Effector memory CD8-positive, alpha-beta T cell (primary cell): ENCODE results near the gene S100A4.
"Not testable (repeated sequence)": the region's sequence is repeated elsewhere in the genome, so short reads cannot be mapped to it uniquely, and the experiment has no call there.

Experiments
- ATAC-seq: fragments of 150-1000 bp; cut with Tn5 transposase; replicated peaks from 2 replicates; pipeline ENCODE4 v1.10.0; 2021; ENCODE audit warnings: mild to moderate bottlenecking, moderate library complexity
- DNase-seq, 3 experiments: peaks; one replicate each; pipeline ENCODE4 v3.0.0; 2021
- H3K27ac Mint-ChIP-seq, 2 donors: one replicate each; pipeline ENCODE4 v1.8.0; 2022; ENCODE audit warnings: mild to moderate bottlenecking in 2 of 2, mixed read lengths in 2 of 2, moderate library complexity in 2 of 2
- H3K27me3 Mint-ChIP-seq, 2 donors: one replicate each; pipeline ENCODE4 v1.8.0; 2022; ENCODE audit warnings: mixed read lengths in 2 of 2
- H3K36me3 Mint-ChIP-seq: one replicate; pipeline ENCODE4 v1.8.0; 2022; ENCODE audit warnings: mild to moderate bottlenecking, moderate library complexity, mixed read lengths; ENCODE audit not compliant: insufficient read depth
- H3K4me1 Mint-ChIP-seq, 2 donors: one replicate each; pipeline ENCODE4 v1.8.0; 2022; ENCODE audit warnings: low read depth in 2 of 2, mixed read lengths in 2 of 2
- H3K4me3 Mint-ChIP-seq, 2 donors: one replicate each; pipeline ENCODE4 v1.8.0; 2022; ENCODE audit warnings: mild to moderate bottlenecking in 2 of 2, mixed read lengths in 2 of 2, moderate library complexity in 2 of 2
- H3K9me3 Mint-ChIP-seq, 2 donors: one replicate each; pipeline ENCODE4 v1.8.0; 2022; ENCODE audit warnings: mixed read lengths in 2 of 2
- total RNA-seq, 9 experiments: gene quantifications; one replicate each; lab custom pipeline; 2026; lab: John Stamatoyannopoulos, UW

S100A4 gene
- total RNA-seq, result 8.4 to 247 (median 75.0) reads per million in 9 experiments

DNA sequence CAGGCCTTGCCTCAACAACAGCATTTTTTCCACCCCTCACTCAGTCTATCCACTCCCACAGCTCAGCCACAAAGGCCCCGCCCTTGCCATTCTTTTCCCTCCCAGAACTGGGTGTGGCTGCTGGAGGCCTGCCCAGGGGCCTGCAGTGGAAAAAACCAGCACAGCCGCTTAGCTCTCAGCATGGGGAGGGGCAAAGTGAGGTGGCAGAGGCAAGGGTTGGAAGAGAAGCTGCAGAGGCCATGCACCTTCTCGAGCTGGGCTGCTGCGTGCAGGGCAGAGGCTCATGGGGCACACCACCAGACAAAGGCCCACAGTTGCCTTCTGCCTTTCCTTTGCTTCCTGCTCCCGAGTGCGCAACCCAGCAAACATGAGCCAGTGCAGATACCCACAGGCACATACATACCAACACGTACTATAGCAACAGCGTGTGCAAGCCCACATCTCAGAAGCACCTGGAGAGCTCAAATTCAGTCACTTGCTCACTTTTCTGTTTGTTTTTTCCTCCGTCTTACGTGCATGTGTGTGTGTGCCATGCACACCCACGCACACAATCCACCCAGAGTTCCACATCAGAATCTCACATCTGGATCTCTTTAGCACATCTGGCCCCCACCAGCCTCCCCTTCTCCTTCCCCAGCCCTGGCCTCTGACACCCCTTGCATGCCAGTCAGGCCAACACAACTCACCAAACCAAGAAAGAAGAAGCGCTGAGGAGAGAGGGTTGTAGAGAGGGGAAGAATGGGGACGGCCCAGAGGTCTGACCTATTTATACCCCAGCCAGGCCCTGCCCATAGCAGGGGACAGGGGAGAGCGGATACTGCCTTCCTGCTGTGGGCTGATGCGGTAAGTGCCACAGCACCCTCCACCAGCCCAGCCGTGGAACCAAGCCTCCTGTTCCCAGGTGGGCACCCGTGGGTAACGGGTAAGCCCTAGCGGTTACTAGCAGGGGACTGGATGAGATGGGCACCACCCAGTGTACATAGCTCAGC, at the start of gene S100A4:
TSS of gene S100A4 (minus strand) at position 740 of the 989 bp plus-strand sequence. CDS start 1,012 bp downstream, outside the sequence.
- peak within 1 kb of the TSS; percentile 94 to 98 for H3K27ac Mint-ChIP-seq
- peaks cover 59 to 64% of the 10 kb centered on the region in 2 donors for H3K4me1 Mint-ChIP-seq

DNA sequence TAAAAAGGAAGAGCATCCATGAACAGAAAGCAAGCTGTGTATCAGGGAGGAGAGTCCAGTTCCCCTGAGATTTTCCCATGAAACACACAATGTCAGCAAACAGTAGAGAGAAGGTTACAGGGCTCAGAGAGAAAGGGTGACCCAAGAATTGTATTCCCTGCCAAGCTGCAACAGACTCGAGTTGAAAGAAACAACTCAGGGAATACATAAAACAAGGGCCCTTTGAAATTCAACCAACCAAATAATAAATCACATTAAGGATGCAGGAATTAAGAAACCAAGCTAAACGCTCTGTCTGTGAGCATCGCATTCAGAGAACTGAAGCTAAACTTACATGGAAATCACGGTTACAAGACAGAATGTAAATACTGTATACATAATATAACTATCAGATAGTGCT, 47.1 kb upstream of the S100A4 start:
- Mint-ChIP-seq H3K36me3 (peaks cover 2% of the 10 kb centered on the region), H3K4me3 (no peak overlapping the region), H3K4me1 (no peaks in the 10 kb centered on the region), H3K27ac (no peak overlapping the region), H3K27me3 (no peaks in the 10 kb centered on the region), H3K9me3 (no peaks in the 10 kb centered on the region)
- DNase-seq, result no peak
- no peak for ATAC-seq

More for the DNA sequence above, at the start of gene S100A4:
- Mint-ChIP-seq H3K9me3 (no peaks in the 10 kb centered on the region), H3K4me3 (peak within 1 kb of the TSS; percentile 95 to 100), H3K27me3 (no peaks in the 10 kb centered on the region), H3K36me3 (peaks cover 35% of the 10 kb centered on the region)
- DNase-seq (peak; percentile 56 to 67 (median 66)), ATAC-seq (peak; percentile 82)

DNA sequence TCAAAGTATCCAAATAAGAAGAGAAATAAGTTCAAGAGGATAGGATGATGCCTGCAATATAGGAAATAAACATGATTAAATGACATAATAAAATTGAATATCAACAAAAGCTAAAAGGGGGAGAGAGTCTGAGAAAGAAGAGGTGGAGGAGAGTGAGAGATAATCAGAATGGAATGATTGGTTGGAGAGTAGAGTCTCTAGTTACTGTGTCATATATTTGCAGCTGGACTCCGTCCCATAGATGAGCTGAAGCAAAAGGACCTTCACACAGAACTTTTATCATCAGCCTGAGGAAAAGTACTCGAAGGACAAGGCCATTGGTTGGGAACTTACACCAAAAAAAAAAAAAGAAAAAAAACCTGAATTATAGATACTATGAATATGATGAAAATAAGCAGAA, 42.9 kb upstream of the S100A4 start:
- ATAC-seq (no peak), DNase-seq (no peak)
- Mint-ChIP-seq H3K4me3 (no peak overlapping the region), H3K9me3 (no peaks in the 10 kb centered on the region), H3K36me3 (no peaks in the 10 kb centered on the region), H3K4me1 (no peaks in the 10 kb centered on the region), H3K27ac (no peak overlapping the region), H3K27me3 (peaks cover 18 to 28% of the 10 kb centered on the region in 2 donors)

DNA sequence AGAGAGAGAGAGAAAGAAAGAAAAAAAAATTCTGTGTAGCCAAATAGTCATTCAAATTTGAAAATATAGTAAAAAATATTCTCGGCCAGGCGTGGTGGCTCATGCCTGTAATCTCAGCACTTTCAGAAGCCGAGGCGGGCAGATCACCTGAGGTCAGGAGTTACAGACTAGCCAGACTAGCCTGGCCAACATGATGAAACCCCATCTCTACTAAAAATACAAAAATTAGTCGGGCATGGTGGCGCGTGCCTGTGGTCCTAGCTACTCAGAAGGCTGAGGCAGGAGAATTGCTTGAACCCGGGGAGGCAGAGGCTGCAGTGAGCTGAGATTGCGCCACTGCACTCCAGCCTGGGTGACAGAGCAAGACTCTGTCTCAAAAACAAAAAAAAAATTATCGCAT, 42.4 kb upstream of the S100A4 start:
- not testable (repeated sequence) for H3K9me3 Mint-ChIP-seq, H3K27ac Mint-ChIP-seq, DNase-seq, H3K36me3 Mint-ChIP-seq, H3K4me3 Mint-ChIP-seq, ATAC-seq, H3K4me1 Mint-ChIP-seq
- H3K27me3 Mint-ChIP-seq, result peaks cover 18 to 28% of the 10 kb centered on the region in 2 donors

DNA sequence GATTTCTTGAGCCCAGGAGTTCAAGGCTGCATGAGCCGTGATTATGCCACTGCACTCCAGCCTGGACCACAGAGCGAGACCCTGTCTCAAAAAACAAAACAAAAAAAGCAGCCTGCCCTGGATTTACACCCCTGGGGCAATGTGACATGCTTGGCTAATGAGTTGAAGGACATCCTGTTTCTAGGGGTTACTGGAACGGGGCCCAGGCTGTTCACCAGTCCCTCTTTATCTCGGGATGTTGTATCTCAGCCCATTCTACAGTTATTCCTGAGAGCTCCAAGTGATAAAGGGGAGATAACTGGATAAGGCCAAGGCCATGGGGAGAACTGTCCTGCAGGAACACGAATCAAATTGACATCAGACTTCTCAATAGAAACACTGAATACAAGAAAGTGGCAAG, 41.7 kb upstream of the S100A4 start:
- Mint-ChIP-seq H3K27ac (no peak overlapping the region), H3K4me3 (no peak overlapping the region), H3K27me3 (peaks cover 18 to 28% of the 10 kb centered on the region in 2 donors), H3K36me3 (no peaks in the 10 kb centered on the region), H3K9me3 (no peaks in the 10 kb centered on the region), H3K4me1 (no peaks in the 10 kb centered on the region)
- no peak for ATAC-seq
- no peak for DNase-seq

DNA sequence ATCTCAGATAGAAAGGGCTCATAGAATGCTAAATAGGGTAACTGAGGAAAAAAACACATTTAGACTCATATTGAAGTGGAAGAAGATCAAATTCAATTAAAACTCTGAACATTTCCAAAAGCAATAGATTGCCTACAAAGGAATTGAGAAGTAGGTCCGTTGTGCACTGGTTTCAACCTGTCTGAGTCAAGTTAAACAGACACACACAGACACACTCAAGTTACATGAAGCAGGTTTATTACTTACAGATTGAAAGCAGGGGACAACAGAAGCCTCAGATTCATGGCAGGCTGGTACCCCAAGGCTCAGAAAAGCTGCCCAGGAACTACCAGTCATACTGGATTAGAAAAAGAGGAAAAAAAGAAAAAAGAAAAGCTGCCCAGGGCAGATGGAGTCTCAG, 40.7 kb upstream of the S100A4 start:
- DNase-seq (no peak), ATAC-seq (no peak)
- Mint-ChIP-seq H3K27ac (no peak overlapping the region), H3K4me1 (no peaks in the 10 kb centered on the region), H3K9me3 (no peaks in the 10 kb centered on the region), H3K27me3 (peaks cover 18 to 28% of the 10 kb centered on the region in 2 donors), H3K4me3 (no peak overlapping the region), H3K36me3 (no peaks in the 10 kb centered on the region)

DNA sequence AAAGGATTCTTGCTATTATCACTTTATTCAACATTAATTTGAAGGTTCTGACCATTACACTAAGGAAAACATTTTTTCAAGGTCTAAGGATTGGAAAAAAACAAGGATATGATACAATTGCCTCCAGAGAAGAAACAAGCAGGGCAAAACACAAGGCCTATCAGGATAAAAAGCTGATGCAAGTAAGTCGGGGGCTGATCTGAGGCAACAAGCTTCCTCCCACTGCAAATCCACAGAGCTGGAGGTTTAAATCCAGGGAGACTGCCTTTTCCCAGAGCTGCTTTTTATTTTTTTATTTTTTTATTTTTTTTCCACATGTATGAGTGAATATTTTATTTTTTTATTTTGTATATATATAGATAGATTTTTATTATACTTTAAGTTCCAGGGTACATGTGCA, 39.4 kb upstream of the S100A4 start:
- Mint-ChIP-seq H3K27ac (no peak overlapping the region), H3K27me3 (peaks cover 18 to 28% of the 10 kb centered on the region in 2 donors), H3K9me3 (no peaks in the 10 kb centered on the region), H3K4me1 (no peaks in the 10 kb centered on the region), H3K36me3 (no peaks in the 10 kb centered on the region), H3K4me3 (no peak overlapping the region)
- DNase-seq (no peak), ATAC-seq (no peak)

DNA sequence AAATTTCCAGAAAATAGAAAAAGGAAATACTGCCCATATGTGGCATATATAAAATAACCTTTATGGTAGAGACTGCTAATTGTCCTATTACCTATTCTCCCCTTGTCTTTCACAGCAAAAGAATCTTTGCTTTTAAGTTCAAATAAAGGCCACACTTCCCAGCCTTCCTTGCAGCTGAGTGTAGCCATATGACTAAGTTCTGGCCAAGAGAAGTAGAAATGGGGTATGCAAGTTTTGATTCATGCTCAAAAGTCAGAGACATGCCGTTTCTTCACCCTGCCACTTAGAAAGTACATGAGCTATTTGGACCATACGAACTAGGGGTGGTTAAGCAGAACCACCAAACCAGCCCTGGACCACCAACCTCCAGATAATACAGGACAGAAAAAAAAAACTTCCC, 38.4 kb upstream of the S100A4 start:
- H3K4me3 Mint-ChIP-seq, result no peak overlapping the region
- H3K36me3 Mint-ChIP-seq, result no peaks in the 10 kb centered on the region
- H3K4me1 Mint-ChIP-seq, result no peaks in the 10 kb centered on the region

DNA sequence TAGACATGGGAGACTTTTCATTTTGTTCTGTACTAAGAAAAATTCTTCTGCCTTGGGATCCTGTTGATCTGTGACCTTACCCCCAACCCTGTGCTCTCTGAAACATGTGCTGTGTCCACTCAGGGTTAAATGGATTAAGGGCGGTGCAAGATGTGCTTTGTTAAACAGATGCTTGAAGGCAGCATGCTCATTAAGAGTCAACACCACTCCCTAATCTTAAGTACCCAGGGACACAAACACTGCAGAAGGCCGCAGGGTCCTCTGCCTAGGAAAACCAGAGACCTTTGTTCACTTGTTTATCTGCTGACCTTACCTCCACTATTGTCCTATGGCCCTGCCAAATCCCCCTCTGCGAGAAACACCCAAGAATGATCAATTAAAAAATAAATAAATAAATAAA, 37.9 kb upstream of the S100A4 start:
- H3K9me3 Mint-ChIP-seq, DNase-seq, ATAC-seq: not testable (repeated sequence)

More for the DNA sequence above, 38.4 kb upstream of the S100A4 start:
- Mint-ChIP-seq H3K27me3 (peaks cover 23 to 34% of the 10 kb centered on the region in 2 donors), H3K27ac (no peak overlapping the region), H3K9me3 (no peaks in the 10 kb centered on the region)
- DNase-seq (no peak), ATAC-seq (no peak)

DNA sequence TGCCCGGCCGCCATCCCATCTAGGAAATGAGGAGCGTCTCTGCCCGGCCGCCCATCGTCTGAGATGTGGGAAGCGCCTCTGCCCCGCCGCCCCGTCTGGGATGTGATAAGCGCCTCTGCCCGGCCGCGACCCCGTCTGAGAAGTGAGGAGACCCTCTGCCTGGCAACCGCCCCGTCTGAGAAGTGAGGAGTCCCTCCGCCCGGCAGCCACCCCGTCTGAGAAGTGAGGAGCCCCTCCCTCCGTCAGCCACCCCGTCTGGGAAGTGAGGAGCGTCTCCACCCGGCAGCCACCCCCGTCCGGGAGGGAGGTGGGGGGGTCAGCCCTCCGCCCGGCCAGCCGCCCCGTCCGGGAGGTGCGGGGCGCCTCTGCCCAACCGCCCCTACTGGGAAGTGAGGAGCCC, 37.2 kb upstream of the S100A4 start:
- DNase-seq, H3K36me3 Mint-ChIP-seq, H3K4me1 Mint-ChIP-seq, H3K4me3 Mint-ChIP-seq, H3K27ac Mint-ChIP-seq, ATAC-seq, H3K9me3 Mint-ChIP-seq: not testable (repeated sequence)
- H3K27me3 Mint-ChIP-seq, result peaks cover 34 to 45% of the 10 kb centered on the region in 2 donors

More for the DNA sequence above, 37.9 kb upstream of the S100A4 start:
- peaks cover 28 to 38% of the 10 kb centered on the region in 2 donors for H3K27me3 Mint-ChIP-seq
- not testable (repeated sequence) for H3K4me1 Mint-ChIP-seq, H3K4me3 Mint-ChIP-seq, H3K27ac Mint-ChIP-seq, H3K36me3 Mint-ChIP-seq

DNA sequence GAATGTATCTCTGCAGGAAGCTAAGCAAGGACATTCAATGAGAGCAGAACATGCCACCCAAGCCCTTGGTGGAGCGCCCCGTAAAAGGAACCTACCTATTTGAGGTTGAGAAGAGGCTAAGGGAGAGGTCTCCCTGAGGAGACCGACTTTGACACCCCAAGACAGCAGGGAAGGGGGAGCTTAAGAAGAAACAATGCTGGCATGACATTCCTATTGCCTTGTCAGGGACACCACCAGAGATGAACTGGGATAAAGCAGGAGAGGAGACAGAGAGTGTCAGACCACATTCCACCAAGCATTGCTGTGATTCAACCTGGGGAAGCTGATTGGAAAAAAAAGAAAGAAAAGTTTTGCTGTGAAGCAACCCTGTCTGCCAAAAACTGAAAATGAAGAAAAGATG, 33.3 kb upstream of the S100A4 start:
- Mint-ChIP-seq H3K36me3 (peaks cover 4% of the 10 kb centered on the region), H3K9me3 (no peaks in the 10 kb centered on the region), H3K27me3 (peaks cover 24 to 35% of the 10 kb centered on the region in 2 donors), H3K4me3 (no peak overlapping the region), H3K27ac (no peak overlapping the region), H3K4me1 (no peaks in the 10 kb centered on the region)
- DNase-seq (no peak), ATAC-seq (no peak)

DNA sequence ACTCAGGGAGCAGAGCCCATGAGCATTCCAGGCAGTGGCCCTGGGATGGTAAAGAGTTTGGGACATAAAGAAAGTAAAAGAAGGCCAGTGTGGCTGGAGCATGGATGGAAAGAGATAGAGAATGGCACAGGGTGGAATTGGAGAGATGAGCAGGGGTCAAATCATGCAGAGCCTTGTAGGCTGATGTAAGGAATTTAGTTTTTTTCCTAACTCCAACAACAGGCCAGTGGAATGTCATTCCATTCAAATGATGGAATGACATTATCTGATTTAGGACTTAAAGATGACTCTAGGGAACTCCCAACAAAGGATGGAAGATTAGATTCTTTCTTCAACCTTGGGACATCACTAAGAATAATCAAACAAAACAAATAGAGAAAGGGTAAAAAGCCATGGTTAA, 32.9 kb upstream of the S100A4 start:
- DNase-seq, result no peak
- Mint-ChIP-seq H3K27me3 (peaks cover 21 to 32% of the 10 kb centered on the region in 2 donors), H3K4me1 (no peaks in the 10 kb centered on the region), H3K4me3 (no peak overlapping the region), H3K27ac (no peak overlapping the region), H3K36me3 (peaks cover 4% of the 10 kb centered on the region), H3K9me3 (no peaks in the 10 kb centered on the region)
- ATAC-seq, result no peak

DNA sequence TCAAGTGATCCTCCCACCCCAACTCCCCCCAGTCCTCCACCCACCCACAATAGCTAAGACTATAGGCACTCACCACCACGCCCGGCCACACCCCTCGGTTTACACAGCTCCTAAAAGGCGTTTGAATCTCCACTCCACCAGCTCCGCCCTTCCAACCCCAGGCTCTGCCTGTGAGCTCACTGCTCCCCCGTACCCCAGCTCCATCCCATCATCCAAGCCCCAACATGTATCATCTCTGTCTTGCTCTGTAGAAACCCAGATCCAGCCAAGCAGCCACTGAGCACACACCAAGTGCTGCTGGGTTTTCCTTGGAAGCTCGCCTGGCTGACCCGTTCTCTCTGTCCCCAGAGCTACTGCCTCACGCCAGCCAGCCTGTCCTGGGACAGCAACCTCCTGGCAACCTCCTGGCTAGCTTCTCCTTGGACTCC, 32.0 kb upstream of the S100A4 start:
- Mint-ChIP-seq H3K4me3 (no peak overlapping the region), H3K27me3 (peaks cover 21 to 32% of the 10 kb centered on the region in 2 donors), H3K27ac (no peak overlapping the region), H3K36me3 (peaks cover 4% of the 10 kb centered on the region), H3K4me1 (no peaks in the 10 kb centered on the region), H3K9me3 (no peaks in the 10 kb centered on the region)
- ATAC-seq, result no peak
- DNase-seq, result no peak

DNA sequence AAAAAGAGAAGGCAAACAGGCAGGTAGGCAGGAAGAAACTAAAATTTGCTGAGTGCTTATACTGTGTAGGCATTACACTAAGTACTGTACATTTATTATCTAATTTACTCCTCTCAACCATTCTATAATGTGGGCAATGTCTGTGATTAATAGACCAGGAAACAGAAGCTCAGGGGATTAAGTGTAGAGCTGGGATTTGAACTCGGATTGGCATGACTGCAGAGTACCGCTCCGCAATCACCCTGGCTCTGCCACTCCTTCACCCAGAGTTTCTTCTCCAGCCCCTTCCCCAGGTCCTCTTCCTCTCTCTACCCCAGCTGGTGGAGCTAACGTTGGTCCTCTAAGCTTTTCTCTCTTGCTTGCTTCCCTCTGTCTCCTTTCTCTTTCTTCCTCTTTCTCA, 31.5 kb upstream of the S100A4 start:
- Mint-ChIP-seq H3K9me3 (no peaks in the 10 kb centered on the region), H3K27me3 (peaks cover 21 to 32% of the 10 kb centered on the region in 2 donors), H3K36me3 (peaks cover 4% of the 10 kb centered on the region), H3K4me3 (no peak overlapping the region), H3K4me1 (no peaks in the 10 kb centered on the region), H3K27ac (no peak overlapping the region)
- no peak for DNase-seq
- no peak for ATAC-seq
